Peyer's patch (tissue), 4 donors: ENCODE measurements around the gene ACD. TPM values are rescaled to one million over a fixed set of nuclear protein-coding genes. Genes with fewer than 3 reads are reported as not detected.

ENCODE experiments used
- DNase-seq, 3 donors: peaks; one replicate each; pipeline ENCODE4 v3.0.0-alpha.2; 2017 to 2019
- H3K27ac ChIP-seq, 4 donors: fragments of 200-600 bp; sonication (generic); one replicate each; pipeline ENCODE4 v1.5.1; 2016 to 2019
- H3K27me3 ChIP-seq, 2 donors: fragments of 200-600 bp; sonication (generic); one replicate each; pipeline ENCODE4 v1.5.1; 2019
- H3K36me3 ChIP-seq, 3 donors: fragments of 200-600 bp; sonication (generic); one replicate each; pipeline ENCODE4 v1.5.1; 2016 to 2019
- H3K4me1 ChIP-seq, 4 donors: fragments of 200-600 bp; sonication (generic); one replicate each; pipeline ENCODE4 v1.5.1; 2016 to 2019
- H3K4me3 ChIP-seq, 4 donors: fragments of 200-600 bp; sonication (generic); 1 replicate in 3 of 4; 2 replicates in 1 of 4; pipeline ENCODE4 v1.5.1; 2016 to 2019; ENCODE audit warnings: mild to moderate bottlenecking in 1 of 4
- H3K9me3 ChIP-seq, 4 donors: fragments of 200-600 bp; sonication (generic); one replicate each; pipeline ENCODE4 v1.5.1; 2016 to 2019; ENCODE audit warnings: mild to moderate bottlenecking in 1 of 4
- POLR2A ChIP-seq, 2 donors: fragments of 450-650 bp; IDR thresholded peaks; one replicate each; pipeline ENCODE4 v1.5.1; 2017; ENCODE audit warnings: antibody characterized with exemption in 2 of 2, mild to moderate bottlenecking in 2 of 2, moderate library complexity in 2 of 2
- total RNA-seq, 4 donors: library from RNA; depleted of rRNA; stranded (reverse); fragments of >200 nt; gene quantifications; one replicate each; pipeline ENCODE4 v1.1.0, GENCODE V29; 2016
- TF ChIP-seq, protein P1 (sequence below), 6 experiments: fragments of 450-650 bp in 4 of 6; fragments of 200-600 bp in 2 of 6; sonication (generic) in 1 of 6; IDR thresholded peaks; one replicate each; pipeline ENCODE4 v1.5.1; 2017 to 2019; ENCODE audit warnings: antibody characterized with exemption in 6 of 6, mild to moderate bottlenecking in 3 of 6, moderate library complexity in 1 of 6

ACD gene
- total RNA-seq, 4 donors from 2014 or later, result 14.2 to 37.2 (median 18.6) TPM

DNA sequence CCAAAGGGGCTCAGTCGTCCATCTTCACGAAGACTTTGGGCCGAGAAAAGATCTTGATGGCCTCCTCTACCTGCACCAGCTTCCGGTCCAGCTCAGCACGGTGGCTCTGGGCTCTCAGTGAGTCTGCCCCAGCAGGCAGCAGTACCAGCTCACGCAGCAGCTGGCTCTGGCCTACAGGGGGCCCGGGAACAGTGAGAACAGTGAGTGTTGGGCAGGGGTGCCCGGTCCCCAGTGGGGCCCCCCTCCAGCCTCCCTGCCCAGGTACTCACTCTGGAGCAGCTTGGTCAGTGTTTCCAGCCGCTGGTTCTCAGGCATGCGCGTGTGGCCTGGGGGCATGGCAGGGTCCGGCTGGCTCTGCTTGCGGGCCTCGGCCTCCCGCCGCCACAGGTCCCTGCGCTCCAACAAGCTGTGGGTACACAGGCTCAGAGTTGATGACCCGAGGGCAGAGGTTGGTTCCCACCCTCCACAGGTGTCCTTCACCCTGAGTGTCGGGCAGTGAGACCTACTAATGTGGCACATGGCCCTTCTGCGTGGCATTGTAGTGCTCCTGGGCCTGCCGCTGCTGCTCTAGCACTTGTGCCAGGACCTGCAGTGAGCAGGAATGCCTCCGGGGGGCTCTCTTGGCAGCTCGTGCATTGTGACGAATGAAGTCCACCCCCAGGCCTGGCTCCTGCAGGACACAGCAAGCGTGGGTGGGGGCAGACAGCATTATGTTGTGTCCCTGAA, 3.3 kb upstream of the ACD start:
- peaks cover 0 to 6% (median 0%) of the 10 kb centered on the region in 3 donors for H3K36me3 ChIP-seq
- no peak for DNase-seq
- no peak overlapping the region for H3K4me3 ChIP-seq
- TF ChIP-seq POLR2A (IDR thresholded peaks at IDR 0.05), result no peak
- TF ChIP-seq, protein P1, sequence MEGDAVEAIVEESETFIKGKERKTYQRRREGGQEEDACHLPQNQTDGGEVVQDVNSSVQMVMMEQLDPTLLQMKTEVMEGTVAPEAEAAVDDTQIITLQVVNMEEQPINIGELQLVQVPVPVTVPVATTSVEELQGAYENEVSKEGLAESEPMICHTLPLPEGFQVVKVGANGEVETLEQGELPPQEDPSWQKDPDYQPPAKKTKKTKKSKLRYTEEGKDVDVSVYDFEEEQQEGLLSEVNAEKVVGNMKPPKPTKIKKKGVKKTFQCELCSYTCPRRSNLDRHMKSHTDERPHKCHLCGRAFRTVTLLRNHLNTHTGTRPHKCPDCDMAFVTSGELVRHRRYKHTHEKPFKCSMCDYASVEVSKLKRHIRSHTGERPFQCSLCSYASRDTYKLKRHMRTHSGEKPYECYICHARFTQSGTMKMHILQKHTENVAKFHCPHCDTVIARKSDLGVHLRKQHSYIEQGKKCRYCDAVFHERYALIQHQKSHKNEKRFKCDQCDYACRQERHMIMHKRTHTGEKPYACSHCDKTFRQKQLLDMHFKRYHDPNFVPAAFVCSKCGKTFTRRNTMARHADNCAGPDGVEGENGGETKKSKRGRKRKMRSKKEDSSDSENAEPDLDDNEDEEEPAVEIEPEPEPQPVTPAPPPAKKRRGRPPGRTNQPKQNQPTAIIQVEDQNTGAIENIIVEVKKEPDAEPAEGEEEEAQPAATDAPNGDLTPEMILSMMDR (IDR thresholded peaks at IDR 0.05), result peak in 1 of 6 experiments; percentile 9
- peaks cover 3 to 47% (median 29%) of the 10 kb centered on the region in 4 donors for H3K4me1 ChIP-seq
- H3K27me3 ChIP-seq, result no peaks in the 10 kb centered on the region
- no peak overlapping the region for H3K27ac ChIP-seq
- H3K9me3 ChIP-seq, result no peaks in the 10 kb centered on the region

DNA sequence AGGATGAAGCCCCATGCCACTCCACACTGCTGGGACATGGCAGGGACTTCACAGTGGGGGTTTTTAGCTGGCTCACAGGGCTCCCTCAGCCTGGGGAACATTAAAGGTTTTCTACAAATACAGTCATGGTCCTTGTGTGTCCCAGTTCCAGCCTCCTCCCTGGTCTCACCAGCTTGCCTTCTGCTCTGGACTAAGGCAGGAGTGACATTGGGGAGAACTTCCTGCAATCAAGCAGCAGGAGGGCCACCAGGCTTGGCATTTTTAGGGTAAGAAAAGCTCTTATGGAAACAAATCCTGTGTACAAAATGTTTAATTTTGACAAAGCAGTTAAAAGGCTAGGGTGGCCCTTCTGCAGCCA, 2.6 kb upstream of the ACD start:
- no peaks in the 10 kb centered on the region for H3K27me3 ChIP-seq
- no peaks in the 10 kb centered on the region for H3K9me3 ChIP-seq
- no peak overlapping the region for H3K27ac ChIP-seq
- H3K36me3 ChIP-seq, result peaks cover 0 to 6% (median 0%) of the 10 kb centered on the region in 3 donors
- DNase-seq, result no peak
- peaks cover 2 to 40% (median 22%) of the 10 kb centered on the region in 4 donors for H3K4me1 ChIP-seq
- no peak overlapping the region for H3K4me3 ChIP-seq
- TF ChIP-seq, protein P1 (IDR thresholded peaks at IDR 0.05), result no peak
- TF ChIP-seq POLR2A (IDR thresholded peaks at IDR 0.05), result no peak

DNA sequence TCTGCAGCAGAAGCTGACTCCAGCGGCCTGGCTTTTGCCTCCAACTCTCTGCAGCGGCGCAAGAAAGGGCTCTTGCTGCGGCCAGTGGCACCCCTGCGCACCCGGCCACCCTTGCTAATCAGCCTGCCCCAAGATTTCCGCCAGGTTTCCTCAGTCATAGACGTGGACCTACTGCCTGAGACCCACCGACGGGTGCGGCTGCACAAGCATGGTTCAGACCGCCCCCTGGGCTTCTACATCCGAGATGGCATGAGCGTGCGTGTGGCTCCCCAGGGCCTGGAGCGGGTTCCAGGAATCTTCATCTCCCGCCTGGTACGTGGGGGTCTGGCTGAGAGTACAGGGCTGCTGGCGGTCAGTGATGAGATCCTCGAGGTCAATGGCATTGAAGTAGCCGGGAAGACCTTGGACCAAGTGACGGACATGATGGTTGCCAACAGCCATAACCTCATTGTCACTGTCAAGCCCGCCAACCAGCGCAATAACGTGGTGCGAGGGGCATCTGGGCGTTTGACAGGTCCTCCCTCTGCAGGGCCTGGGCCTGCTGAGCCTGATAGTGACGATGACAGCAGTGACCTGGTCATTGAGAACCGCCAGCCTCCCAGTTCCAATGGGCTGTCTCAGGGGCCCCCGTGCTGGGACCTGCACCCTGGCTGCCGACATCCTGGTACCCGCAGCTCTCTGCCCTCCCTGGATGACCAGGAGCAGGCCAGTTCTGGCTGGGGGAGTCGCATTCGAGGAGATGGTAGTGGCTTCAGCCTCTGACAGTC, 2.0 kb upstream of the ACD start:
- DNase-seq, result no peak
- TF ChIP-seq, protein P1 (IDR thresholded peaks at IDR 0.05), result no peak
- no peak for TF ChIP-seq POLR2A (IDR thresholded peaks at IDR 0.05)
- no peak overlapping the region for H3K4me3 ChIP-seq
- no peaks in the 10 kb centered on the region for H3K9me3 ChIP-seq
- peaks cover 0 to 35% (median 17%) of the 10 kb centered on the region in 4 donors for H3K4me1 ChIP-seq
- H3K27me3 ChIP-seq, result no peaks in the 10 kb centered on the region
- peaks cover 0 to 9% (median 0%) of the 10 kb centered on the region in 3 donors for H3K36me3 ChIP-seq
- H3K27ac ChIP-seq, result no peak overlapping the region

DNA sequence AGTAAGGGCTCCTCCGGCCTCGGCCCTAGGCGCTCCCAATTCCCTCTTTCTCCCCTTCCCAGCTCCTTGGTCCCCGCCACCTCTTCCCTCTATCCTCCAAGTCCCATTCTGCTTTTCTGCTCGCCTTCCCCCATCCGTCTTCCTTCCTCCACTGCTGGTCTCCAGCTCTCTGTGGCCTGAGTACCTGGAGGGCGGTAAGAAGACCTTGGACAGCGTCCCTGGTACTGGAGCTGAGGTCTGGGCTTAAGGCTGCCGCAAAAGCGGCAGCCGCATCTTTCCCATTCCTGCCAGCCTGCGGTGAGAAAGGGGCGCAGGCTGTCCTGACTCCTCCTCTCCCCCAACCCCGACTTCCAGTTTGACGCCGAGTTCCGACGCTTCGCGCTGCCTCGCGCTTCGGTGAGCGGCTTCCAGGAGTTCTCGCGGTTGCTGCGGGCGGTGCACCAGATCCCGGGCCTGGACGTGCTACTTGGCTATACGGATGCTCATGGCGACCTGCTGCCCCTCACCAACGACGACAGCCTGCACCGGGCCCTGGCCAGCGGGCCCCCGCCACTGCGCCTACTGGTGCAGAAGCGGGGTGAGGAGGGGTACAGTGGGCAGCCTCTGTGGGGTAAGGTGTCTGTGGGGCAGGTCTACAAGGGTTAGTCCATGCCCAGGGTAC, 1.2 kb upstream of the ACD start:
- peaks cover 0 to 9% (median 0%) of the 10 kb centered on the region in 3 donors for H3K36me3 ChIP-seq
- no peak for TF ChIP-seq POLR2A (IDR thresholded peaks at IDR 0.05)
- TF ChIP-seq, protein P1 (IDR thresholded peaks at IDR 0.05), result no peak
- H3K4me3 ChIP-seq, result peak overlapping the region; percentile 73 to 93 (median 82)

DNA sequence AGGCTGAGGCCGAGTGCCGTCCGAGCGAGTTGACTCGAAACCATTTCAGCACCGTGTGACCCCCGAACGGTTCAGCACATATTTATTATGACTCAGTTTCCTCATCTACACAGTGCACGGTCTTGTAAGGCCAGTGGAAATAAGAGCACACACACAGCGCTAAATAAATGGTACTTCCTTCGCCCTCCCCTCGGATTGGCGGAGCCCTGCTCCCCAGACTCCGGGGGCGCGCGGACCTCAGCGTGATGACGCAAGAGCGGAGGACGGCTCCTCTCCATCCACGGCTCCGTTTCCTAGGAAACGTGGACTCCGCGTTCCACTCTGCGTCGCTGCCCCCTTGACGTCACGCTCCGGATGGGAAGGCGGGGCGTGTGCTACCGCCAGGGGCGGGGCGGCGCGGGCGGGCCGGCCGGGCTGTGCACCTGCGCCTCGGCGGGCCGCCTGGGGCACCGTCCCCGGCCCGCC, 536 bp upstream of the ACD start, which contains the start of gene PARD6A:
PARD6A (plus strand) TSS at position 397 of the 465 bp plus-strand sequence. CDS start 79 bp downstream, outside the sequence.
- H3K27ac ChIP-seq, result peak within 1 kb of the TSS; percentile 91 to 99 (median 97)
- H3K27me3 ChIP-seq, result no peaks in the 10 kb centered on the region
- peaks cover 0 to 24% (median 10%) of the 10 kb centered on the region in 4 donors for H3K4me1 ChIP-seq
- TF ChIP-seq POLR2A (IDR thresholded peaks at IDR 0.05), result peak in 1 of 2 donors; percentile 30
- TF ChIP-seq, protein P1 (IDR thresholded peaks at IDR 0.05), result peak in 2 of 6 experiments; percentile 20 to 29
- no peaks in the 10 kb centered on the region for H3K9me3 ChIP-seq
- H3K36me3 ChIP-seq, result peaks cover 0 to 9% (median 0%) of the 10 kb centered on the region in 3 donors
- peak within 1 kb of the TSS; percentile 73 to 93 (median 82) for H3K4me3 ChIP-seq
- peak; percentile 91 to 98 (median 98) for DNase-seq

More for the DNA sequence above, 1.2 kb upstream of the ACD start:
- Histone ChIP-seq H3K27ac (peak overlapping the region; percentile 91 to 99 (median 97)), H3K9me3 (no peaks in the 10 kb centered on the region), H3K27me3 (no peaks in the 10 kb centered on the region), H3K4me1 (peaks cover 0 to 30% (median 15%) of the 10 kb centered on the region in 4 donors)
- DNase-seq, result no peak
